ENCODE data around the gene USP6NL.

USP6NL gene

DNA sequence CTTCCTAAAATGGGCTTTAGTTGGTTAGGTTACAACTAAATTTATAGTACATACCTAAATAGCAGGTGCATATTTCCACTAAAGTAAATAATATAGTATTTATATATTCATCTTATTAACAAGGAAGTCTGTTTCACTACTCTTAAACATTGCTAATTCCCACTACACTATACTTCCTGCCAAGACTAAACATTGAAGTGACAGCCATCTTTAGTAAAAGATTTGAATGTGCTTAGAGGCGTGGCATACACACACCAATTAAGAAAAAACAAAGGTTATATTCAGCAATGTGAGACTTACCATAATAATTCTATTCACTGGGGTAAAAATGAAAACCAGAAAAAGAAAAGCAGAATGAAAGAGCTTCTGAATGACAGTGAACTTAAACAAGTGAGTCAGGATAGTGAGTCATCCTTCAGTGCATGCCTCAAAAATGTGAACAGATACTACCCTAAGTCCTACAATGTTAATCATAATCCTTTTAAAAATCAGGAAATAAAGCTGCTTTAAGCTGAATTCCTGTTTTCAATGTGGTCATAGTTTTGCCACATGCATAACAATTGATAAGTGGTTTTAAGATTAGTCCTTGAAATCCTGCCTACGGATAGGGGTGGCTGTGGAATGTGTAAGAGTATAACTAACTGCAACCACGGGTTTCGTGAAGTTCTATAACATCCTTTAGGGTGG is 59.4 kb downstream of the USP6NL start:
- H2AK5ac ChIP-seq (ENCODE audit: low read depth, low read length), result no peak overlapping the region
- H2BK15ac ChIP-seq (ENCODE audit: low read length), result no peak overlapping the region
- H2BK5ac ChIP-seq (ENCODE audit: low read length), result no peak overlapping the region
- H3K18ac ChIP-seq (ENCODE audit: low read length), result no peak overlapping the region
- no peaks in the 10 kb centered on the region for H3K36me3 ChIP-seq (replicated peaks in 1 of 2; ENCODE audit: control insufficient read depth in 2 of 2, insufficient read depth in 2 of 2, low read length in 2 of 2)
- no peak overlapping the region for H4K91ac ChIP-seq (ENCODE audit: low read depth, low read length, poor library complexity)
- no peak for DNase-seq (ENCODE audit: low spot score)
- H3K14ac ChIP-seq (ENCODE audit: low read length), result no peak overlapping the region
- no CpG with 5 or more reads among the region's 4 CpGs for WGBS, 2 donors (ENCODE audit: extremely low coverage in 2 of 2, insufficient read length in 2 of 2, insufficient replicate concordance in 1 of 2)
- peaks cover 0 to 5% of the 10 kb centered on the region in 2 donors for H3K9me3 ChIP-seq (replicated peaks in 1 of 2; ENCODE audit: control insufficient read depth in 2 of 2, insufficient read depth in 1 of 2, low read depth in 1 of 2, low read length in 2 of 2)
- H2BK120ac ChIP-seq (ENCODE audit: low read depth, low read length), result no peak overlapping the region
- H3K4me2 ChIP-seq (ENCODE audit: insufficient read depth, low read length, poor library complexity, severe bottlenecking), result no peak overlapping the region
- H3K27me3 ChIP-seq (ENCODE audit: control insufficient read depth in 3 of 3, insufficient read depth in 3 of 3, low read depth in 1 of 3, low read length in 3 of 3), result no peaks in the 10 kb centered on the region
- no peak overlapping the region for H3K4ac ChIP-seq (ENCODE audit: low read length)
- no peak overlapping the region for H3K9ac ChIP-seq (ENCODE audit: low read depth, low read length, poor library complexity)
- H4K8ac ChIP-seq (ENCODE audit: low read depth, low read length), result no peak overlapping the region
- no peak overlapping the region for H3K4me3 ChIP-seq (ENCODE audit: low read length in 2 of 2)
- H2BK12ac ChIP-seq (ENCODE audit: low read length), result no peak overlapping the region
- H3K4me1 ChIP-seq (ENCODE audit: control insufficient read depth in 2 of 2, insufficient read depth in 1 of 2, low read depth in 1 of 2, low read length in 2 of 2), result no peaks in the 10 kb centered on the region
- peaks cover 2% of the 10 kb centered on the region for H3K79me1 ChIP-seq (ENCODE audit: low read depth, low read length)
- no peak overlapping the region for H2AFZ ChIP-seq (ENCODE audit: low read length)
- H3K27ac ChIP-seq (replicated peaks; ENCODE audit: low read length), result no peak overlapping the region
- H3K23ac ChIP-seq (ENCODE audit: low read depth, low read length, poor library complexity), result no peak overlapping the region

DNA sequence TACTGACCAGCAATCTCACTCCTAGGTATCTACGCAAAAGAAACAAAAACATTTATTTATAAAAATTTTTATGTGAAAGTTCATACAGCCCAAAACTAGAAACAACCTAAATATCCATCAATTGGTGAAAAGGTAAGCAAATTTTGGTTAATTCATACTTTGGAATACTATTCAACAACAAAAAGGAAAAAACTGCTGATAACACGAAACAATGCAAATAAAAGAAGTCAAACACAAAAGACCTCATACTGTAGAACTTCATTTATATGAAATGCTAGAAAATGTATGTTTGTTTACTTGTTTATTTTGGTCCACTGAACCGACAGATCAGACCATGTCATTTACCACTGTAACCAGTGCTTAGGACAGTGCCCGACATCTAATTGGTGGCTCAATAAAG is 60.3 kb downstream of the USP6NL start:
- H3K4me3 ChIP-seq (ENCODE audit: low read length in 2 of 2), result no peak overlapping the region
- no peak overlapping the region for H4K91ac ChIP-seq (ENCODE audit: low read depth, low read length, poor library complexity)
- H2BK15ac ChIP-seq (ENCODE audit: low read length), result no peak overlapping the region
- no peaks in the 10 kb centered on the region for H3K27me3 ChIP-seq (ENCODE audit: control insufficient read depth in 3 of 3, insufficient read depth in 3 of 3, low read depth in 1 of 3, low read length in 3 of 3)
- H2BK120ac ChIP-seq (ENCODE audit: low read depth, low read length), result no peak overlapping the region
- no peak overlapping the region for H3K27ac ChIP-seq (replicated peaks; ENCODE audit: low read length)
- H3K79me1 ChIP-seq (ENCODE audit: low read depth, low read length), result peaks cover 2% of the 10 kb centered on the region
- no peak overlapping the region for H3K14ac ChIP-seq (ENCODE audit: low read length)
- no peak for DNase-seq (ENCODE audit: low spot score)
- no peak overlapping the region for H2AFZ ChIP-seq (ENCODE audit: low read length)
- H3K4me1 ChIP-seq (ENCODE audit: control insufficient read depth in 2 of 2, insufficient read depth in 1 of 2, low read depth in 1 of 2, low read length in 2 of 2), result no peaks in the 10 kb centered on the region
- H4K8ac ChIP-seq (ENCODE audit: low read depth, low read length), result no peak overlapping the region
- H3K36me3 ChIP-seq (replicated peaks in 1 of 2; ENCODE audit: control insufficient read depth in 2 of 2, insufficient read depth in 2 of 2, low read length in 2 of 2), result no peaks in the 10 kb centered on the region
- H3K9me3 ChIP-seq (replicated peaks in 1 of 2; ENCODE audit: control insufficient read depth in 2 of 2, insufficient read depth in 1 of 2, low read depth in 1 of 2, low read length in 2 of 2), result peaks cover 0 to 5% of the 10 kb centered on the region in 2 donors
- H2AK5ac ChIP-seq (ENCODE audit: low read depth, low read length), result no peak overlapping the region
- no peak overlapping the region for H3K4me2 ChIP-seq (ENCODE audit: insufficient read depth, low read length, poor library complexity, severe bottlenecking)
- no peak overlapping the region for H2BK12ac ChIP-seq (ENCODE audit: low read length)
- H3K23ac ChIP-seq (ENCODE audit: low read depth, low read length, poor library complexity), result no peak overlapping the region
- WGBS, 2 donors (ENCODE audit: extremely low coverage in 2 of 2, insufficient read length in 2 of 2, insufficient replicate concordance in 1 of 2), result no CpG with 5 or more reads among the region's 4 CpGs
- H3K9ac ChIP-seq (ENCODE audit: low read depth, low read length, poor library complexity), result no peak overlapping the region
- H3K4ac ChIP-seq (ENCODE audit: low read length), result no peak overlapping the region
- H3K18ac ChIP-seq (ENCODE audit: low read length), result no peak overlapping the region
- H2BK5ac ChIP-seq (ENCODE audit: low read length), result no peak overlapping the region

DNA sequence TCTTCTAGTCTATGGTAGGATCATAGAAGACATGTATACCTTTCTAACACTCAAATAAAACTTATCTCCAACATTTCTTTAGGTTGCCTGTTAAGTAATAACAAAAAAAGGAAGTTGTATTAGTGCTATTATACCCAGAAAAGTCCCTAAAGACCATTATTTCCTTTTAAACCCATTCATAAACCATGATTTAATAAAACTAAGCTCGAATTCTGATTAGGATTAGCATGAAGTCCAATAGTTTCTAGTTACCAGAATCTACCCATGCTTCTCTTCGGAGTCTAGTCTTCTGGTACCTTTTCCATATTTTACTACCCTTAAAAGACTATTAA is 62.7 kb downstream of the USP6NL start:
- Histone ChIP-seq H2BK15ac (ENCODE audit: low read length) (no peak overlapping the region), H3K27me3 (ENCODE audit: control insufficient read depth in 3 of 3, insufficient read depth in 3 of 3, low read depth in 1 of 3, low read length in 3 of 3) (no peaks in the 10 kb centered on the region), H3K9me3 (replicated peaks in 1 of 2; ENCODE audit: control insufficient read depth in 2 of 2, insufficient read depth in 1 of 2, low read depth in 1 of 2, low read length in 2 of 2) (peaks cover 0 to 3% of the 10 kb centered on the region in 2 donors), H3K14ac (ENCODE audit: low read length) (no peak overlapping the region), H3K9ac (ENCODE audit: low read depth, low read length, poor library complexity) (no peak overlapping the region), H3K27ac (replicated peaks; ENCODE audit: low read length) (no peak overlapping the region), H4K8ac (ENCODE audit: low read depth, low read length) (no peak overlapping the region), H2BK5ac (ENCODE audit: low read length) (no peak overlapping the region), H3K18ac (ENCODE audit: low read length) (no peak overlapping the region), H3K4me1 (ENCODE audit: control insufficient read depth in 2 of 2, insufficient read depth in 1 of 2, low read depth in 1 of 2, low read length in 2 of 2) (peaks cover 0 to 2% of the 10 kb centered on the region in 2 donors), H3K4me2 (ENCODE audit: insufficient read depth, low read length, poor library complexity, severe bottlenecking) (no peak overlapping the region), H3K4me3 (ENCODE audit: low read length in 2 of 2) (no peak overlapping the region), H2BK120ac (ENCODE audit: low read depth, low read length) (no peak overlapping the region), H2AK5ac (ENCODE audit: low read depth, low read length) (no peak overlapping the region), H2AFZ (ENCODE audit: low read length) (no peak overlapping the region), H3K79me1 (ENCODE audit: low read depth, low read length) (peaks cover 3% of the 10 kb centered on the region), H3K36me3 (replicated peaks in 1 of 2; ENCODE audit: control insufficient read depth in 2 of 2, insufficient read depth in 2 of 2, low read length in 2 of 2) (no peaks in the 10 kb centered on the region), H3K4ac (ENCODE audit: low read length) (no peak overlapping the region), H2BK12ac (ENCODE audit: low read length) (no peak overlapping the region), H4K91ac (ENCODE audit: low read depth, low read length, poor library complexity) (no peak overlapping the region), H3K23ac (ENCODE audit: low read depth, low read length, poor library complexity) (no peak overlapping the region)
- WGBS, 2 donors (ENCODE audit: extremely low coverage in 2 of 2, insufficient read length in 2 of 2, insufficient replicate concordance in 1 of 2), result no CpG with 5 or more reads among the region's 2 CpGs
- no peak for DNase-seq (ENCODE audit: low spot score)

DNA sequence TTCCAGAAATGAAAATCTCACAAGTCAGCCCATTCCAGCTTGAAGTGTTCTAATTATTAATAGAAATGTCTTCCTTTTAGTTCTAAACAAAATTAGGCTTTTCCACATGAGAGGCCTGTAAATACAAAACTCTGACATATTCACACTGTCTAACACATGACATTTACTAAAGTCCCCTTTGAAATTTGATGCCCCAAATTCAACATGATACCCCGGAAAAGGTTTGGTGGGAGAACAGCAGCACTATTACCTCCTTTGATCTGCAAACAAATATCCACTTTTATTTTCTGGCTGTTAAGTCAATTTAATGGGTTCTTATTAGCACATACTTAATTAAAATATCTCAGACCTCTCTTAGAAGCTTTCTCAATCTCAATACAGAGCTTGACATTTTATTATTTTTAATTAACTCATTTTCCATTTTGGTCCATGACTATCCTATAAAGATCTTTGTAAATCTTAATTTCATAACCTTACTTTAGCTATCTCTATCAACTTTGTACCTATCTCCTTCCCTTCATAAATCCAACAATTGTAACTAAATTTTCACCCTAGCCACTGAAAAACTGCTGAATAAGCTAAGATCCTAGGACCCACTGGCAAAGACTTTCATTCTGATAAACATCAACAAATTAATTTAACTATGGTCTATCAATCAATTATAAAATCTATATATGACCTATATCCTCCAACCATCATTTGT is 63.2 kb downstream of the USP6NL start:
- H2AK5ac ChIP-seq (ENCODE audit: low read depth, low read length), result no peak overlapping the region
- H3K27ac ChIP-seq (replicated peaks; ENCODE audit: low read length), result no peak overlapping the region
- no peak overlapping the region for H2AFZ ChIP-seq (ENCODE audit: low read length)
- no peak overlapping the region for H3K4me2 ChIP-seq (ENCODE audit: insufficient read depth, low read length, poor library complexity, severe bottlenecking)
- H2BK12ac ChIP-seq (ENCODE audit: low read length), result no peak overlapping the region
- no peak overlapping the region for H3K18ac ChIP-seq (ENCODE audit: low read length)
- no peak for DNase-seq (ENCODE audit: low spot score)
- no peaks in the 10 kb centered on the region for H3K36me3 ChIP-seq (replicated peaks in 1 of 2; ENCODE audit: control insufficient read depth in 2 of 2, insufficient read depth in 2 of 2, low read length in 2 of 2)
- no CpG with 5 or more reads among the region's 1 CpG for WGBS, 2 donors (ENCODE audit: extremely low coverage in 2 of 2, insufficient read length in 2 of 2, insufficient replicate concordance in 1 of 2)
- no peak overlapping the region for H3K4me3 ChIP-seq (ENCODE audit: low read length in 2 of 2)
- no peak overlapping the region for H4K91ac ChIP-seq (ENCODE audit: low read depth, low read length, poor library complexity)
- H3K4me1 ChIP-seq (ENCODE audit: control insufficient read depth in 2 of 2, insufficient read depth in 1 of 2, low read depth in 1 of 2, low read length in 2 of 2), result peaks cover 0 to 2% of the 10 kb centered on the region in 2 donors
- peaks cover 0 to 3% of the 10 kb centered on the region in 2 donors for H3K9me3 ChIP-seq (replicated peaks in 1 of 2; ENCODE audit: control insufficient read depth in 2 of 2, insufficient read depth in 1 of 2, low read depth in 1 of 2, low read length in 2 of 2)
- H3K14ac ChIP-seq (ENCODE audit: low read length), result no peak overlapping the region
- H4K8ac ChIP-seq (ENCODE audit: low read depth, low read length), result no peak overlapping the region
- peaks cover 3% of the 10 kb centered on the region for H3K79me1 ChIP-seq (ENCODE audit: low read depth, low read length)
- H2BK15ac ChIP-seq (ENCODE audit: low read length), result no peak overlapping the region
- no peak overlapping the region for H3K4ac ChIP-seq (ENCODE audit: low read length)
- no peak overlapping the region for H2BK5ac ChIP-seq (ENCODE audit: low read length)
- H2BK120ac ChIP-seq (ENCODE audit: low read depth, low read length), result no peak overlapping the region
- no peaks in the 10 kb centered on the region for H3K27me3 ChIP-seq (ENCODE audit: control insufficient read depth in 3 of 3, insufficient read depth in 3 of 3, low read depth in 1 of 3, low read length in 3 of 3)
- H3K9ac ChIP-seq (ENCODE audit: low read depth, low read length, poor library complexity), result no peak overlapping the region
- H3K23ac ChIP-seq (ENCODE audit: low read depth, low read length, poor library complexity), result no peak overlapping the region
